Measurements from ENCODE around the gene CSTF1.
A peak's percentile ranks its signal among the peaks of the same experiment; 100 is the strongest.

The CSTF1 gene

GRCh38 chr20:56358600-56359211, 33.7 kb upstream of the CSTF1 start, which contains the start of gene FAM210B:
TSS of gene FAM210B (plus strand) at chr20:56358974. CDS start at chr20:56359006, 32 bp downstream.
- DNase-seq (ENCODE audit: low read depth, low spot score), result no peak
- TF ChIP-seq CTCF (IDR thresholded peaks at IDR 0.05; ENCODE audit: insufficient read depth, low read length, missing control alignments), result no peak
- CTCF ChIA-PET, result interaction anchor here (0.6 to 3.3 kb wide), 5 partner anchors 15 to 1691 kb away, joined by 3 to 15 read pairs (median 3); no protein-coding TSS in a partner anchor
- POLR2A ChIA-PET, result interaction anchor here (1.1 kb wide), 1 partner anchor 81 kb away, joined by 5 read pairs; no protein-coding TSS in a partner anchor
- H3K4me3 ChIP-seq (ENCODE audit: low read depth, low read length), result peak within 1 kb of the TSS; percentile 83

GRCh38 chr20:56359212-56360132, 33.0 kb upstream of the CSTF1 start:
- peak overlapping the region; percentile 83 for H3K4me3 ChIP-seq (ENCODE audit: low read depth, low read length)
- ChIA-PET CTCF (interaction anchor here (0.6 to 3.3 kb wide), 7 partner anchors 16 to 1712 kb away, joined by 3 to 15 read pairs (median 3); no protein-coding TSS in a partner anchor), POLR2A (interaction anchor here (0.7 to 1.1 kb wide), 2 partner anchors 80 to 1352 kb away, joined by 3 to 5 read pairs; no protein-coding TSS in a partner anchor)
- TF ChIP-seq CTCF (IDR thresholded peaks at IDR 0.05; ENCODE audit: insufficient read depth, low read length, missing control alignments), result no peak
- DNase-seq (ENCODE audit: low read depth, low spot score), result peak; percentile 16

- peak overlapping the region; percentile 83 for H3K4me3 ChIP-seq (ENCODE audit: low read depth, low read length)
- no peak for TF ChIP-seq CTCF (IDR thresholded peaks at IDR 0.05; ENCODE audit: insufficient read depth, low read length, missing control alignments)
- no peak for DNase-seq (ENCODE audit: low read depth, low spot score)
- CTCF ChIA-PET, result interaction anchor here (1.2 to 1.8 kb wide), 6 partner anchors 15 to 1713 kb away, joined by 3 to 5 read pairs (median 4); no protein-coding TSS in a partner anchor
- POLR2A ChIA-PET, result interaction anchor here (0.7 kb wide), 1 partner anchor 1351 kb away, joined by 3 read pairs; no protein-coding TSS in a partner anchor
These were observed 32.1 kb upstream of the CSTF1 start for GRCh38 chr20:56360133-56360907.

GRCh38 chr20:56360908-56361205, 31.6 kb upstream of the CSTF1 start:
- CTCF ChIA-PET, result interaction anchor here (1.4 to 1.8 kb wide), 3 partner anchors 17 to 1713 kb away, joined by 3 to 5 read pairs (median 3); no protein-coding TSS in a partner anchor
- no peak for TF ChIP-seq CTCF (IDR thresholded peaks at IDR 0.05; ENCODE audit: insufficient read depth, low read length, missing control alignments)
- POLR2A ChIA-PET, result no interaction called here
- no peak overlapping the region for H3K4me3 ChIP-seq (ENCODE audit: low read depth, low read length)
- no peak for DNase-seq (ENCODE audit: low read depth, low spot score)

- ChIA-PET POLR2A (no interaction called here), CTCF (interaction anchor here (1.5 to 1.8 kb wide), 3 partner anchors 18 to 39 kb away, joined by 3 to 6 read pairs (median 5); no protein-coding TSS in a partner anchor)
- H3K4me3 ChIP-seq (ENCODE audit: low read depth, low read length), result no peak overlapping the region
- TF ChIP-seq CTCF (IDR thresholded peaks at IDR 0.05; ENCODE audit: insufficient read depth, low read length, missing control alignments), result no peak
- DNase-seq (ENCODE audit: low read depth, low spot score), result no peak
These were observed 30.5 kb upstream of the CSTF1 start for GRCh38 chr20:56361900-56362299.
